HEK293T (cell line): ENCODE results near the gene FXYD6.

ENCODE experiments used
- CTCF ChIA-PET: fragments of 350-600 bp; formaldehyde crosslinking; extraction: SDS; loops from one replicate; lab custom pipeline; 2021; ENCODE audit warnings: antibody characterized with exemption, inconsistent platforms; lab: Yijun Ruan, JAX
- POLR2A ChIA-PET: fragments of 350-600 bp; formaldehyde crosslinking; extraction: SDS; loops from one replicate; lab custom pipeline; 2020; ENCODE audit warnings: antibody characterized with exemption, inconsistent platforms; lab: Yijun Ruan, JAX
- DNase-seq: peaks from one replicate; pipeline ENCODE4 v3.0.0; 2012; ENCODE audit warnings: mixed read lengths; ENCODE audit errors: extremely low spot score
- ARNT ChIP-seq: fragments of 450-650 bp; IDR thresholded peaks from 2 replicates; pipeline ENCODE4 v1.6.1; 2017; ENCODE audit warnings: mild to moderate bottlenecking
- BHLHE40 ChIP-seq: fragments of 450-650 bp; IDR thresholded peaks from 2 replicates; pipeline ENCODE4 v1.6.1; 2016; ENCODE audit warnings: mild to moderate bottlenecking, moderate library complexity, borderline replicate concordance
- CTBP1 ChIP-seq: fragments of 450-650 bp; IDR thresholded peaks from 2 replicates; pipeline ENCODE4 v1.6.1; 2016; ENCODE audit warnings: borderline replicate concordance
- ELF4 ChIP-seq: fragments of 450-650 bp; IDR thresholded peaks from 2 replicates; pipeline ENCODE4 v1.6.1; 2017; ENCODE audit warnings: antibody characterized with exemption
- FOXA1 ChIP-seq: fragments of 450-650 bp; IDR thresholded peaks from 2 replicates; pipeline ENCODE4 v1.6.1; 2016; ENCODE audit warnings: mild to moderate bottlenecking
- FOXK2 ChIP-seq: fragments of 450-650 bp; IDR thresholded peaks from 2 replicates; pipeline ENCODE4 v1.6.1; 2016; ENCODE audit warnings: mild to moderate bottlenecking
- FOXM1 ChIP-seq: fragments of 450-650 bp; IDR thresholded peaks from 2 replicates; pipeline ENCODE4 v1.6.1; 2017; ENCODE audit warnings: mild to moderate bottlenecking, borderline replicate concordance
- HDGF ChIP-seq: fragments of 450-650 bp; IDR thresholded peaks from 2 replicates; pipeline ENCODE4 v1.6.1; 2017; ENCODE audit warnings: antibody characterized with exemption, borderline replicate concordance
- L3MBTL2 ChIP-seq: fragments of 450-650 bp; conservative IDR thresholded peaks from 2 replicates; pipeline ENCODE4 v1.6.1; 2016; ENCODE audit warnings: mild to moderate bottlenecking
- LEF1 ChIP-seq: fragments of 450-650 bp; IDR thresholded peaks from 2 replicates; pipeline ENCODE4 v1.6.1; 2017; ENCODE audit warnings: mild to moderate bottlenecking, borderline replicate concordance
- NFRKB ChIP-seq: fragments of 450-650 bp; IDR thresholded peaks from 2 replicates; pipeline ENCODE4 v1.6.1; 2016; ENCODE audit warnings: mild to moderate bottlenecking, moderate library complexity
- SP1 ChIP-seq: fragments of 450-650 bp; IDR thresholded peaks from 2 replicates; pipeline ENCODE4 v1.6.1; 2017
- SUZ12 ChIP-seq: fragments of 450-650 bp; IDR thresholded peaks from 2 replicates; pipeline ENCODE4 v1.6.1; 2016; ENCODE audit warnings: mild to moderate bottlenecking
- TARDBP ChIP-seq: fragments of 450-650 bp; IDR thresholded peaks from 2 replicates; pipeline ENCODE4 v1.6.1; 2016
- ZNF384 ChIP-seq: fragments of 450-650 bp; IDR thresholded peaks from 2 replicates; pipeline ENCODE4 v1.6.1; 2016
- TF ChIP-seq, protein P1 (sequence below): fragments of 450-650 bp; IDR thresholded peaks from 2 replicates; pipeline ENCODE4 v1.6.1; 2016

FXYD6 gene

DNA sequence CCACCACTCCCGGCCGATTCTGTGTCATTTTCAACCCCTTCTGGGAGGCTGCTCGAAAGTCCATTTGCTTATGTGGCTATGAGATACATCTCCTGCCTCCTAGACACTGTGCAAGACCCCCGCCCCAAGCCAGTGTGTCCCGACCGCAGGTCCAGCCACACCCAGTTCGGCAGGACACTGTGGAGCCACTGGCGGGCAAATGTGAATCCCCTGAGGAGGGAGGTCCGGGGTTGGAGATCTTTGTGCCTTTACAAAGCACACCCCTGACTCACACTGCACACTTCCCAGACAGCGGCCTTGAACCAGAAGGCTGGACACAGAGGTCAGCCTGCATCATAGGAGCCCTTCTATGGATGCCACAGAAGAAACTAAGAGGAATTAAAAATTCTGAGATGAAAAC lies 17.4 kb downstream of the FXYD6 start:
- ChIA-PET POLR2A (no interaction called here), CTCF (no interaction called here)
- no peak for DNase-seq
- TF ChIP-seq ARNT, result no peak
- no peak for TF ChIP-seq HDGF
- no peak for TF ChIP-seq SUZ12
- no peak for TF ChIP-seq FOXA1
- TF ChIP-seq NFRKB, result no peak
- no peak for TF ChIP-seq ELF4
- no peak for TF ChIP-seq L3MBTL2
- no peak for TF ChIP-seq CTBP1
- TF ChIP-seq ZNF384, result no peak
- no peak for TF ChIP-seq FOXM1
- TF ChIP-seq TARDBP, result no peak
- TF ChIP-seq BHLHE40, result no peak
- no peak for TF ChIP-seq SP1
- no peak for TF ChIP-seq LEF1
- TF ChIP-seq, protein P1, sequence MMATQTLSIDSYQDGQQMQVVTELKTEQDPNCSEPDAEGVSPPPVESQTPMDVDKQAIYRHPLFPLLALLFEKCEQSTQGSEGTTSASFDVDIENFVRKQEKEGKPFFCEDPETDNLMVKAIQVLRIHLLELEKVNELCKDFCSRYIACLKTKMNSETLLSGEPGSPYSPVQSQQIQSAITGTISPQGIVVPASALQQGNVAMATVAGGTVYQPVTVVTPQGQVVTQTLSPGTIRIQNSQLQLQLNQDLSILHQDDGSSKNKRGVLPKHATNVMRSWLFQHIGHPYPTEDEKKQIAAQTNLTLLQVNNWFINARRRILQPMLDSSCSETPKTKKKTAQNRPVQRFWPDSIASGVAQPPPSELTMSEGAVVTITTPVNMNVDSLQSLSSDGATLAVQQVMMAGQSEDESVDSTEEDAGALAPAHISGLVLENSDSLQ, result no peak

GRCh38 chr11:117857734-117858414 lies 18.6 kb downstream of the FXYD6 start:
- ChIA-PET CTCF (no interaction called here), POLR2A (no interaction called here)
- TF ChIP-seq LEF1, result no peak
- TF ChIP-seq ELF4, result no peak
- no peak for TF ChIP-seq HDGF
- TF ChIP-seq ZNF384, result no peak
- TF ChIP-seq SP1, result no peak
- TF ChIP-seq FOXA1, result no peak
- TF ChIP-seq FOXK2, result no peak
- TF ChIP-seq L3MBTL2, result no peak
- TF ChIP-seq FOXM1, result no peak
- TF ChIP-seq TARDBP, result no peak
- DNase-seq, result no peak

GRCh38 chr11:117855912-117856651 lies 20.4 kb downstream of the FXYD6 start:
- TF ChIP-seq ELF4 (no peak), ZNF384 (no peak), SP1 (no peak), L3MBTL2 (no peak), TARDBP (no peak)
- ChIA-PET POLR2A (no interaction called here), CTCF (no interaction called here)
- no peak for DNase-seq

DNA sequence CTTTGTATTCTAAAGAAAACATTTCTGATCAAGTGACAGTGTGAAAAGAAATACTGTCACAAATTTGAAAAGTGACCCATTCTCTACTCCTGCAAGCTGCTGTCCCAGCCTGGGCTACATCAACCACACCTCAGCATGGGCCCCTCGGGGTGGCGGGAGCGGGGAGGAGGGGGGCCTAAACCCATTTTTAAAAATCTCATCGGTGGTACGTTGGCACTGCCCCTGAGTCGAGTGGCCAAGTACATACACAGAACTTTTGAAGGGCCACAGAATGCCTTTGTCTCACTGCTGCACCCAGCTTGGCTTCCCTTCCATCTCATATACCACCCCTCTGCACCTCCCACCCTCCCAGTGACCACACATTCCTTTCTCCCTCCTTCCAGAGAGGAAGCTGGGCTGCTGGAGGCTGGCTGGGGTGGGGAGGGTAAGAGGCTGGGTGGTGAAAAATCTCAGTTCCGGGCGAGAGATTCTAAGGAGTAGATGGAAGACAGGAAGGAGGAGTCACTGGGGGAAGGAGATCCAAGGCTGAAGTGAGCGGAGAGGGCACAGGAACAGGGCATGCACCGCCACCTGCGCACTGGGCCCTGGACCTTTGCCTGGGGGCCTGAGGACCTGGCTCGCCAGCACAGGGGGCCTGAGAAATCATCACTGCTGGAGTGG lies 21.1 kb downstream of the FXYD6 start:
- TF ChIP-seq FOXA1, result no peak
- TF ChIP-seq TARDBP, result no peak
- TF ChIP-seq, protein P1, result no peak
- ChIA-PET CTCF (no interaction called here), POLR2A (no interaction called here)
- no peak for DNase-seq

- TF ChIP-seq LEF1 (no peak), CTBP1 (no peak), ZNF384 (no peak), ELF4 (no peak), HDGF (no peak), FOXM1 (no peak), SP1 (no peak), BHLHE40 (no peak)
- ChIA-PET POLR2A (no interaction called here), CTCF (interaction anchor here (1.1 kb wide), 1 partner anchor 94 kb away, joined by 4 read pairs; no protein-coding TSS in a partner anchor)
- DNase-seq, result no peak
Measured at GRCh38 chr11:117852309-117852708, 24.1 kb downstream of the FXYD6 start.

- ChIA-PET CTCF (interaction anchor here (1.1 kb wide), 1 partner anchor 95 kb away, joined by 4 read pairs; no protein-coding TSS in a partner anchor), POLR2A (no interaction called here)
- no peak for DNase-seq
- TF ChIP-seq CTBP1 (no peak), SUZ12 (no peak), FOXK2 (no peak), FOXA1 (no peak), SP1 (no peak), L3MBTL2 (no peak), NFRKB (no peak), TARDBP (no peak), ZNF384 (no peak), FOXM1 (no peak), HDGF (no peak), LEF1 (no peak), BHLHE40 (no peak), ELF4 (no peak), ARNT (no peak)
- TF ChIP-seq, protein P1, result no peak
Measured at GRCh38 chr11:117851852-117852251, 24.6 kb downstream of the FXYD6 start.
